Hepatocyte (in vitro differentiated cells): ENCODE measurements around the gene OPCML. TPM values are rescaled to one million over a fixed set of nuclear protein-coding genes. Genes with fewer than 3 reads are reported as not detected.

Experiments used
- DNase-seq: peaks from one replicate; pipeline ENCODE4 v3.0.0-alpha.2; 2016; ENCODE audit warnings: low spot score
- H2AFZ ChIP-seq: fragments of 200-600 bp; sonication (generic); 2 replicates; pipeline ENCODE4 v1.6.0; 2016; ENCODE audit warnings: antibody characterized with exemption, mild to moderate bottlenecking
- H3K27ac ChIP-seq: fragments of 200-600 bp; sonication (generic); 2 replicates; pipeline ENCODE4 v1.5.1; 2016; ENCODE audit warnings: mild to moderate bottlenecking
- H3K27me3 ChIP-seq: fragments of 200-600 bp; sonication (generic); 2 replicates; pipeline ENCODE4 v1.6.1; 2016
- H3K36me3 ChIP-seq: fragments of 200-600 bp; sonication (generic); replicated peaks from 2 replicates; pipeline ENCODE4 v1.5.1; 2016; ENCODE audit warnings: low read depth; ENCODE audit not compliant: insufficient read depth
- H3K4me1 ChIP-seq: fragments of 200-600 bp; sonication (generic); 2 replicates; pipeline ENCODE4 v1.5.1; 2016; ENCODE audit warnings: mild to moderate bottlenecking, moderate library complexity; ENCODE audit not compliant: insufficient read depth
- H3K4me2 ChIP-seq: fragments of 200-600 bp; sonication (generic); 2 replicates; pipeline ENCODE4 v1.6.0; 2016
- H3K4me3 ChIP-seq: fragments of 200-600 bp; sonication (generic); 2 replicates; pipeline ENCODE4 v1.5.1; 2016; ENCODE audit warnings: mild to moderate bottlenecking
- H3K79me2 ChIP-seq: fragments of 200-600 bp; sonication (generic); 2 replicates; pipeline ENCODE4 v1.6.0; 2017; ENCODE audit warnings: mild to moderate bottlenecking
- H3K9me2 ChIP-seq: fragments of 200-600 bp; sonication (generic); replicated peaks from 2 replicates; pipeline ENCODE4 v1.6.0; 2017; ENCODE audit warnings: mild to moderate bottlenecking; ENCODE audit not compliant: insufficient read depth
- H3K9me3 ChIP-seq: fragments of 200-600 bp; sonication (generic); 2 replicates; pipeline ENCODE4 v1.5.1; 2016; ENCODE audit warnings: low read depth, mild to moderate bottlenecking
- H4K20me1 ChIP-seq: fragments of 200-600 bp; sonication (generic); 2 replicates; pipeline ENCODE4 v1.6.0; 2016; ENCODE audit warnings: mild to moderate bottlenecking; ENCODE audit not compliant: insufficient read depth, poor library complexity, severe bottlenecking
- EZH2 ChIP-seq: fragments of 200-600 bp; sonication (generic); IDR thresholded peaks from 2 replicates; pipeline ENCODE4 v1.6.1; 2016; ENCODE audit warnings: antibody characterized with exemption, mild to moderate bottlenecking, borderline replicate concordance
- EZH2phosphoT487 ChIP-seq: fragments of 200-600 bp; sonication (generic); IDR thresholded peaks from one replicate; pipeline ENCODE4 v1.6.1; 2018; ENCODE audit warnings: antibody characterized with exemption, mild to moderate bottlenecking, low read depth, moderate library complexity; ENCODE audit not compliant: unreplicated experiment, severe bottlenecking
- WGBS: methylation state at CpG from one replicate; pipeline ENCODE4 v1.1.6; 2016; ENCODE audit warnings: low lambda C conversion rate; ENCODE audit errors: missing lambda C conversion rate; 5-methylcytosine and 5-hydroxymethylcytosine counted together
- polyA plus RNA-seq: library from polyadenylated mRNA; unstranded; fragments of >200 nt; fragmentation: Nextera tagmentation; extraction: Ambion mirVana; gene quantifications from 2 replicates; pipeline ENCODE4 v1.2.1, GENCODE V29; 2016
- total RNA-seq: library from RNA; depleted of rRNA; stranded (reverse); fragments of >200 nt; gene quantifications from 2 replicates; pipeline ENCODE4 v1.2.3, GENCODE V29; 2014
- TF ChIP-seq, protein P1 (sequence below): fragments of 200-600 bp; sonication (generic); IDR thresholded peaks from 2 replicates; pipeline ENCODE4 v1.5.1; 2016; ENCODE audit warnings: antibody characterized with exemption, mild to moderate bottlenecking; ENCODE audit not compliant: poor library complexity

OPCML gene
- total and polyA plus RNA-seq, 2 experiments from 2014 or later, result 0.37 to 0.98 TPM

DNA sequence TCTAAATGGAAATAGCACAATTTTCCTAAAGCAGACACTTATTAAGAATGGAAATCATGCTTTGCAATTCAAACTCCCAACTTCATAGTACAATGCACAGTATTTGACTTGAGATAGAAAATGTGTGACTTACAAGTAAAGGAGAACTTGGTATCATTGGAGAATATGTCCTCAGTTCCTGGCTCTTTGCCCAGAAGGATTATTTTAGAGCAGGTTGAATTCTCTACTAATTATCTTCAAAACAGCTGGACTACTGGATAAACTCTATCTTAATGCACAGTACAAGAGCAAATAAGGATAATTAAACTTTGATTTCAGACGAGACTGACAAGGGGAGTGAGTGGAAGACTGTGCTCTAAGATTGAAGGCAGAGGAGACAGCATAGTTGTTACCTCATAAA lies 839.4 kb downstream of the OPCML start:
- Histone ChIP-seq H2AFZ (no peak overlapping the region), H3K4me3 (no peak overlapping the region), H3K27me3 (peaks cover 8% of the 10 kb centered on the region), H3K9me2 (no peaks in the 10 kb centered on the region), H3K4me2 (no peak overlapping the region), H3K27ac (no peak overlapping the region), H3K79me2 (no peaks in the 10 kb centered on the region), H3K4me1 (no peaks in the 10 kb centered on the region), H3K9me3 (no peaks in the 10 kb centered on the region), H3K36me3 (no peaks in the 10 kb centered on the region), H4K20me1 (no peaks in the 10 kb centered on the region)
- WGBS, result 37% methylated on average over 1 of the region's 1 CpG
- TF ChIP-seq EZH2, result no peak
- TF ChIP-seq EZH2phosphoT487, result no peak
- TF ChIP-seq, protein P1, sequence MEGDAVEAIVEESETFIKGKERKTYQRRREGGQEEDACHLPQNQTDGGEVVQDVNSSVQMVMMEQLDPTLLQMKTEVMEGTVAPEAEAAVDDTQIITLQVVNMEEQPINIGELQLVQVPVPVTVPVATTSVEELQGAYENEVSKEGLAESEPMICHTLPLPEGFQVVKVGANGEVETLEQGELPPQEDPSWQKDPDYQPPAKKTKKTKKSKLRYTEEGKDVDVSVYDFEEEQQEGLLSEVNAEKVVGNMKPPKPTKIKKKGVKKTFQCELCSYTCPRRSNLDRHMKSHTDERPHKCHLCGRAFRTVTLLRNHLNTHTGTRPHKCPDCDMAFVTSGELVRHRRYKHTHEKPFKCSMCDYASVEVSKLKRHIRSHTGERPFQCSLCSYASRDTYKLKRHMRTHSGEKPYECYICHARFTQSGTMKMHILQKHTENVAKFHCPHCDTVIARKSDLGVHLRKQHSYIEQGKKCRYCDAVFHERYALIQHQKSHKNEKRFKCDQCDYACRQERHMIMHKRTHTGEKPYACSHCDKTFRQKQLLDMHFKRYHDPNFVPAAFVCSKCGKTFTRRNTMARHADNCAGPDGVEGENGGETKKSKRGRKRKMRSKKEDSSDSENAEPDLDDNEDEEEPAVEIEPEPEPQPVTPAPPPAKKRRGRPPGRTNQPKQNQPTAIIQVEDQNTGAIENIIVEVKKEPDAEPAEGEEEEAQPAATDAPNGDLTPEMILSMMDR, result no peak
- no peak for DNase-seq

- no peaks in the 10 kb centered on the region for H3K79me2 ChIP-seq
- H3K4me3 ChIP-seq, result no peak overlapping the region
- no peaks in the 10 kb centered on the region for H3K4me1 ChIP-seq
- H3K36me3 ChIP-seq, result no peaks in the 10 kb centered on the region
- no peak overlapping the region for H2AFZ ChIP-seq
- no peaks in the 10 kb centered on the region for H4K20me1 ChIP-seq
- no peaks in the 10 kb centered on the region for H3K9me3 ChIP-seq
- TF ChIP-seq EZH2phosphoT487 (no peak), EZH2 (no peak)
- TF ChIP-seq, protein P1, result no peak
- DNase-seq, result no peak
- 84% methylated on average over 6 of the region's 6 CpGs for WGBS
- no peak overlapping the region for H3K4me2 ChIP-seq
- no peaks in the 10 kb centered on the region for H3K9me2 ChIP-seq
- peaks cover 8% of the 10 kb centered on the region for H3K27me3 ChIP-seq
- H3K27ac ChIP-seq, result no peak overlapping the region
Observed at GRCh38 chr11:132691848-132692550, 840.3 kb downstream of the OPCML start.

GRCh38 chr11:132686886-132687285 lies 845.4 kb downstream of the OPCML start:
- Histone ChIP-seq H3K9me2 (no peaks in the 10 kb centered on the region), H2AFZ (no peak overlapping the region), H3K4me3 (no peak overlapping the region), H3K79me2 (no peaks in the 10 kb centered on the region), H3K27ac (no peak overlapping the region), H3K9me3 (no peaks in the 10 kb centered on the region), H3K36me3 (no peaks in the 10 kb centered on the region), H3K27me3 (peaks cover 13% of the 10 kb centered on the region), H3K4me2 (no peak overlapping the region), H4K20me1 (no peaks in the 10 kb centered on the region), H3K4me1 (no peaks in the 10 kb centered on the region)
- 83% methylated on average over 4 of the region's 4 CpGs for WGBS
- no peak for DNase-seq
- TF ChIP-seq EZH2phosphoT487 (no peak), EZH2 (no peak)
- TF ChIP-seq, protein P1, result no peak
